IPS-11a (cell line): ENCODE data around the gene HPS4.
"Not testable (repeated sequence)": the region's sequence is repeated elsewhere in the genome, so short reads cannot be mapped to it uniquely, and the experiment has no call there.

Source experiments
- H3K4me3 ChIP-seq: one replicate; pipeline ENCODE4 v1.5.1; 2013; ENCODE audit warnings: low read depth, low read length, control low read depth

HPS4 gene

GRCh38 chr22:26444777-26445176 lies 38.8 kb downstream of the HPS4 start:
- no peak overlapping the region for H3K4me3 ChIP-seq

GRCh38 chr22:26443901-26444690 lies 39.5 kb downstream of the HPS4 start:
- no peak overlapping the region for H3K4me3 ChIP-seq

DNA sequence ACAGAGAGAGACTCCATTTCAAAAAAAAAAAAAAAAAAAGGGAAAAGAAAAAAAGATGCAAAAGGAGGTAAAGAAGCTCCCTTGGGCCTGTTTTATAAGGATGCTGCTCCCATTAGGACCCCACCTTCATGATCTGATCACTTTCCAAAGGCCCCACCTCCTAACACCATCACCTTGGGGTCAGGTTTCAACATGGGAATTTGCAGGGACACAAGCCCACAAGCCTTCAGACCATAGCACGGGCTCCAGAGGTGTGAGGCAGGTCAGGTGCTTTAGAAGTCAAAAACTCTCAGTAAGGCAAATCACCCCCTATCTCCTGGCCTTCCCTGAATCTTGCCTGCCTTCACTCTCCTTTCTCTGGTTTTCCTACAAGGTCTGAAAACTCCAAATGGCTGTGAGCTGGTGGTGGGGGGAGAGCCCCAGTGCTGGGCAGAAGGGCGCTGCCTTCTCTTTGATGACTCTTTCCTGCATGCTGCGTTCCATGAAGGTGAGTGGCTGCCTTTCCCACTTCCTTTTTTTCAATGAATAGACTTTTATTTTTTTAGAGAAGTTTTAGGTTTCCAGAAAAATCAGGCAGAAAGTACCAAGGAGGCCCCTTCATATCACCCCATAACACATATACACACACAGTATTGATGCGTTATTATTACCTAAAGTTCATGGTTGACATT lies 41.4 kb downstream of the HPS4 start:
- no peak overlapping the region for H3K4me3 ChIP-seq

DNA sequence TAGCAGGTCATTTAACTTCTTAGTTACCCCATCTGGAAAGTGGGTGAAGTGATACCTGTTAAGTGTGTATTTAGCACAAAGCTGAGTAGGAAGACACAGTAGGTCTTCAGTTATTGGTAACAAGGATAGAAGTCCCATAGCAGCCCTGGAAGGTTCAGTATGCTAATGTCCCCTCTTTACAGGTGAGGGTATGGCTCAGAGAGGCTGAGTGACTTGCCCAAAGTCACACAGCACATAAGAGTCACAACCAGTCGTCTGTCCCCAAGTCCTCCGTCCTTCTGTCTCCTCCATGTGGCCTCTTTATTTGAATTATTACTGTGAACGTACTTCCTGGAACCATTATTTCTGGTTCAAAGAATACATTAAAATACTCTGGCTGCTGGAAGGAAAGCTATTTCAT lies 44.0 kb downstream of the HPS4 start:
- no peak overlapping the region for H3K4me3 ChIP-seq

DNA sequence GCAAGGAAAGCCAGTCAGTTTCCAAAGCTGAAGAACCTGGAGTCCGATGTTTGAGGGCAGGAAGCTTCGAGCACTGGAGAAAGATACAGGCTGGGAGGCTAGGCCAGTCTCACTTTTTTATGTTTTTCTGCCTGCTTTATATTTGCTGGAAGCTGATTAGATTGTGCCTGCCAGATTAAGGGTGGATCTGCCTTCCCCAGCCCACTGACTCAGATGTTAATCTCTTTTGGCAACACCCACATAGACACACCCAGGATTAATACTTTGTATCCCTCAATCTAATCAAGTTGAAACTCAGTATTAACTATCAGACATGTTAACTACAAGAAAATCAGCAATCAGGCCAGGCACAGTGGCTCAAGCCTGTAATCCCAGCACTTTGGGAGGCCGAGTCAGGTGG lies 44.8 kb downstream of the HPS4 start:
- H3K4me3 ChIP-seq: not testable (repeated sequence)

- no peak overlapping the region for H3K4me3 ChIP-seq
These were observed 45.7 kb downstream of the HPS4 start for GRCh38 chr22:26437694-26438392.

DNA sequence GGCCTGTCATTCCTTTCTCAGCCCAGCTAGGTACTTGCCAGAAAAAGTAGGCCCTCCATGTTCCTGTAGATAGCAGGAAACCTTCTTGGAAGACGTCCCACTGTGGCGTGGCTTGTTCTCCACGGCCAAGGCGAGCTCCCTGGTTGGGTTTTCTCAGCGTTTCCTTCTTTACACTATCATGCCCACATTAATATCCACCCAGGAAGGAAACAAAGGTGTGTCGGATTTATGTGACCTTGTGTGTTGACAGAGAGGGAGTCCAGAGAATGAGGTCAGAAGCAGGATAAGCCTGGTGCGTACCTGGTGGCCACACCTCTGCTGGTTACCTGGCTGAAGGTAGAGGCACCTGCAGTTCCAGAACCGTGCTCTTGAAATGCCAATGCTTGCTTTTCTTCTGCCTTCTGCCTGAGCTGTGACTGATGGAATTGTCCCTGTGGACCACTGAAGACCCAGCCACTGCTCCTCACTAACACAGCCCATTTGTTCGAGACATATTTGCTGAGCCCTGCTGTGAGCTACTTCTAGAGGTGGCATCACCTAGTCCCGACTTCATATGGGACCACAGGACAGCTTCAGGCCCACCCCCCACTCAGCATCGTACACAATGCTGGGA lies 46.6 kb downstream of the HPS4 start:
- H3K4me3 ChIP-seq: no peak overlapping the region

GRCh38 chr22:26435327-26436093 lies 48.1 kb downstream of the HPS4 start:
- no peak overlapping the region for H3K4me3 ChIP-seq

- no peak overlapping the region for H3K4me3 ChIP-seq
These were observed 49.8 kb downstream of the HPS4 start for GRCh38 chr22:26433805-26434204.

- H3K4me3 ChIP-seq: no peak overlapping the region
These were observed 50.8 kb downstream of the HPS4 start for GRCh38 chr22:26432619-26433311.

GRCh38 chr22:26431261-26431995 lies 52.2 kb downstream of the HPS4 start:
- no peak overlapping the region for H3K4me3 ChIP-seq

DNA sequence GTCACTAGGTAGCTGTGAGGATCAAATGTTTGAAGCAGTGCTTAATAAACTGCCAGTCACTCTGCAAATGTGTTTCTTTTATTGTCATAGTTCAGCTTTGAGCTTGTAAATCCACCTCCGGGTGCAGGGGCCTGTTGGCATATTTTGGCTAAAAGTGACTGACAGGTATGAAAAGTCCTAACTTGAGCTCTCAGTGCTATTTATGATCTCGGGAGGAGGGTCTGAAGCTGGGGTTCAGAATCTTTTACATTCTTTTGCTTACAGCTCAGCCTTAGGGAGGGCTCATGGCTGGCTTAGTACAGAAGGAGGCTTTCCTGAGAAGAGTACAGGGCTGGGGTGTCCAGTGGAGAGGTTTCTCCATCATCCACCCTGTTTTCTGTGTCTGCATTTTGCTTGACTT lies 53.0 kb downstream of the HPS4 start:
- no peak overlapping the region for H3K4me3 ChIP-seq

DNA sequence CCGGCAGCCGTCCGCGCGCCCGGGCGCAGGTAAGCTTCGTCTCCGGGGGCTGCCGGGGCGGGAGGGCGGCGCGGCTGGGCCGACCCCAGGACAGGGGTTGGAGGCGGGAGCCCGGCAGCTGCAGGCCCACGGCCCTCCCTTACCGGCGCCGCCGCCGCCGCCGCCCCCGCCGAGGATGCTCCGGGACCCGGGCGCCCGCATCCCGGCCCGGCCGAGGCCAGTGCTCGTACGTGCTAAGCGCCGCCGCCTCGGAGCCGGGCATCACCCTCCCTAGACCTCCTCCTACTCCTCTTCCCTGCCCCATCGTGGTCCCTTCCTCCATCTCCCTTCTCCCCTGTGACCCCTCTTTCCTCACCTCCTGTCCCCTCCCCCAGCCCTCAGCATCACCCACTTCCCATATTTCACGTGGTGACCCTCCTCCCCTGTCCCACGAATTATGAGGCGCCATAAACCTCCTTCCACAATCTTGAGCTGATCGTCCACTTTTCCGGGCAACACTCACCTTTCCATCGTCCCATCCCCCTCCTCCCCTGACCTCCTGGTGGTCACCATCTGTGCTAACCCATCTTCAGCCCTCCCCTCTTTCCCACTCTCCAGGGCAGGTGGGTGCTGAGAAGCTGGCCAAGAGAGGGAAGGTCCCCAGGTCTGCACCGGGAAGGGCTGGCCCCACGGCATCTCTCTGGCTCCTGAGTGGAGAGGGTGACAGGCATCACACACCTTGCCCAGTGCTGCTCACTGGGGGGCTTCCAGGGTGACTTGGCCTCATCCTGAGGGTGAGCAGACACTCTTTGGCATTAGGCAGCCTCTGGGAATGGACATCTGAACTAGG lies 53.9 kb downstream of the HPS4 start:
- H3K4me3 ChIP-seq: peak overlapping the region; percentile 55

DNA sequence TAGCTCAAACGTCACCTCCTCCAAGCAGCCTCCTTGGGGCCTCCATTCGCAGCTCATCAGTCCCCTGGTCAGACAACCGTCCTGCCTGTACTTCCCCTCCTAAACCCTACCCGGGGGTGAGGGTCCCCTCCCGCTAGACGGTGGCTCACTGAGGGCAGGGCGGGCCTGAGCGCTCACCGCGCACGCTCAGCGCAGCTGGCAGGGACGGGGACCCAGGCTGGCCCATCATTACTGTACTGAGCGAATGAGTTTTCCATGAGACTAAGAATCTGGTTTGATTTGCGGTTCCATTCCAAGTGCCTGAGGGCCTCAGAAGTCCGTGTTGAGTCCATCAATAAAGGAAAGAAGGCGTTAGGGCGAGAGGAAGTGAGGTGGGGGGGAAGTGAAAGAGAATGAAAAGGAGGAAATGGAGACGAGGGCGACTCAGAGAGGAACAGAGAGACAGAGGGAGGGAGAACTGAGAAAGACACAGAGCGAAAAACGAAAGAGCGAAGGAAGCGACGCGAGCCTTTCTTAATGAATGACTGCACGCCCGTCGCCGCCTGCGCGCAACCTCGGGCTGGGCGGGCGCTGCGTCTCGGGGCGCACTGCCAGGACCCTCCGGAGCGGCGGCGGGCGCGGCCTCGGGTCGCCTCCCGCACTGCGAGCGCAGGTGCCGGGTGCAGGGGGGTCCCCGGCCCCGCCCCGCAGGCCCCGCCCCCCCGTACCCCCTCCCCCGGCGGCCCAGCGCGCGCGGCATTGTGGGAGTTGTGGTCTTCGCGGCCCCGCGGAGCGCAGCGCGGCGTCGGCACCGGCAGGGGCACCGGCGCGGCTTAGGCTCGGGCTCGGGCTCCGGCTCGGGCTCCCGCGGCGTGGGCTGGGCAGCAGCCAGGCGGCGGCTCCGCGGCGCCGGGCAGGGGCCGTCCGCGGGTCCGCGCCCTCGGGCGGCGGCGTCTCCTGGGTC lies 54.8 kb downstream of the HPS4 start, which contains the start of gene ASPHD2:
ASPHD2 (plus strand) TSS at position 746 of the 943 bp plus-strand sequence. CDS start 4,356 bp downstream, outside the sequence.
- H3K4me3 ChIP-seq: peak within 1 kb of the TSS; percentile 68

- H3K4me3 ChIP-seq: no peak overlapping the region
These were observed 56.7 kb downstream of the HPS4 start for GRCh38 chr22:26426924-26427323.

GRCh38 chr22:26418620-26419019 lies 65.0 kb downstream of the HPS4 start:
- no peak overlapping the region for H3K4me3 ChIP-seq

DNA sequence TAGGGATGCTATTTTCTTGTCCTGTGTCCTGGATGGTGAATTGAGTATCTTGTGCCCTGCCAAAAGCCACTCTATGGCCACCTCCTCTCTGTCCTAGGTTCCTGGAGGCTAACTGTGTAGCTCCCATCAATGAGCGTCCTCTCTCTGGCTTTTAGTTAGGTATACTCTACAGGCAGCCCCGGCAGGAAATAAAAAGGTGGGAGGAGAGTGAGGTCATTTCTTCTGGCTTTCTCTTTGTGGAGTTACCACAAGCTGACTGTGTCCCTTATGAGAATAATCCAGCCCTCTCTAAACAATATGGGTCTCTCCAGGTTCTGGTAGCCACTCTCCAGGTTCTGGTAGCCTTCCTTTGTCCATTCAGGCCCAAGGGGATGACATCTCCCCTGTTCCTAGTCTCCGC lies 66.2 kb downstream of the HPS4 start:
- no peak overlapping the region for H3K4me3 ChIP-seq
